Keratinocyte (primary cell): ENCODE measurements around the gene XCL2.

Source experiments
- CTCF ChIP-seq, 3 experiments: IDR thresholded peaks in 1 of 3; conservative IDR thresholded peaks in 1 of 3; optimal IDR thresholded peaks in 1 of 3; 2 replicates in 2 of 3; 3 replicates in 1 of 3; pipeline versions ENCODE3 to v1.5.1; 2011; ENCODE audit warnings: low read length in 3 of 3, mild to moderate bottlenecking in 3 of 3, moderate library complexity in 2 of 3, control low read depth in 1 of 3, inconsistent platforms in 1 of 3; ENCODE audit not compliant: insufficient read depth in 2 of 3; ENCODE audit errors: extremely low read depth in 1 of 3
- EZH2 ChIP-seq: IDR thresholded peaks from one replicate; pipeline ENCODE4 v1.6.1; 2012; ENCODE audit warnings: inconsistent platforms, mild to moderate bottlenecking, low read length, moderate library complexity

DNA sequence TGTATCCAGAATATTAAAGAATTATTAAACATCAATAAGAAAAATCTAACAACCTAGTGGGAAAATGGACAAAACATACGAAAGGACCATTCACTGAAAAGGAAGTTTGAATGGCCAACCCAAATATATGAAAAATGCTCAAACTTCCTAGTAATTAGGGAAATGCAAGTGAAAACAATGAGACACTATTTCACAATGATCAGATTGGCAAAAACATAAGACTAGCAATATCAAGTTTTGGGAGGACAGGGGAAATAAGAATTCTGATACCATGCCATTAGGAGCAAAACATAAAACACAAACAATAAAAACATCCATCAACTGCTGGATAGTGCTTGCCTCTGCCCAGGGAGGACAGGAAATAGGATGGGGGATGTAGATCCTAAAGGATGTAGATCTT is 14.3 kb downstream of the XCL2 start:
- no peak for TF ChIP-seq EZH2
- TF ChIP-seq CTCF (optimal IDR thresholded peaks at IDR 0.05 in 1 of 3, IDR thresholded peaks at IDR 0.05 in 1 of 3, conservative IDR thresholded peaks at IDR 0.05 in 1 of 3; ENCODE audit: extremely low read depth in 1 of 3, insufficient read depth in 2 of 3, low read length in 3 of 3): no peak
